ENCODE data around the gene AK6.

GRCh38 chr5:69378376-69378775, 9.1 kb upstream of the AK6 start:
- TF ChIP-seq TAF1 (IDR thresholded peaks at IDR 0.05; ENCODE audit: borderline replicate concordance, low read depth, low read length) (no peak), CTCF (IDR thresholded peaks at IDR 0.05 in 2 of 3, conservative IDR thresholded peaks at IDR 0.05 in 1 of 3; ENCODE audit: control insufficient read depth in 2 of 3, extremely low read depth in 1 of 3, insufficient read depth in 1 of 3, low read depth in 3 of 3, low read length in 3 of 3) (no peak), RCOR1 (conservative IDR thresholded peaks at IDR 0.05; ENCODE audit: low read depth, low read length) (no peak), ZNF622 (IDR thresholded peaks at IDR 0.05) (no peak), POLR2A (IDR thresholded peaks at IDR 0.05; ENCODE audit: low read depth, low read length) (no peak), SIN3A (IDR thresholded peaks at IDR 0.05; ENCODE audit: low read depth, low read length) (no peak), HCFC1 (IDR thresholded peaks at IDR 0.05; ENCODE audit: low read length) (no peak), MAX (IDR thresholded peaks at IDR 0.05; ENCODE audit: low read depth, low read length) (no peak), CEBPB (IDR thresholded peaks at IDR 0.05; ENCODE audit: borderline replicate concordance in 1 of 2, low read depth in 2 of 2, low read length in 2 of 2) (no peak), POLR2AphosphoS2 (IDR thresholded peaks at IDR 0.05; ENCODE audit: low read depth, low read length) (no peak)
- TF ChIP-seq, protein P1, sequence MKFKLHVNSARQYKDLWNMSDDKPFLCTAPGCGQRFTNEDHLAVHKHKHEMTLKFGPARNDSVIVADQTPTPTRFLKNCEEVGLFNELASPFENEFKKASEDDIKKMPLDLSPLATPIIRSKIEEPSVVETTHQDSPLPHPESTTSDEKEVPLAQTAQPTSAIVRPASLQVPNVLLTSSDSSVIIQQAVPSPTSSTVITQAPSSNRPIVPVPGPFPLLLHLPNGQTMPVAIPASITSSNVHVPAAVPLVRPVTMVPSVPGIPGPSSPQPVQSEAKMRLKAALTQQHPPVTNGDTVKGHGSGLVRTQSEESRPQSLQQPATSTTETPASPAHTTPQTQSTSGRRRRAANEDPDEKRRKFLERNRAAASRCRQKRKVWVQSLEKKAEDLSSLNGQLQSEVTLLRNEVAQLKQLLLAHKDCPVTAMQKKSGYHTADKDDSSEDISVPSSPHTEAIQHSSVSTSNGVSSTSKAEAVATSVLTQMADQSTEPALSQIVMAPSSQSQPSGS (IDR thresholded peaks at IDR 0.05; ENCODE audit: low read length), result no peak

Measured in GM12878 (cell line).